B cell (primary cell): Measurements from ENCODE around the gene SLC16A10. TPM values are rescaled to one million over a fixed set of nuclear protein-coding genes. Genes with fewer than 3 reads are reported as not detected.
A peak's percentile ranks its signal among the peaks of the same experiment; 100 is the strongest.

ENCODE experiments used
- ATAC-seq: fragments of 200-7000 bp; cut with Tn5 transposase; one replicate; pipeline ENCODE4 v1.10.0; 2021; ENCODE audit warnings: low read depth, mild to moderate bottlenecking, moderate number of reproducible peaks, moderate library complexity
- CTCF ChIA-PET: fragments of 350-600 bp; sonication (Branson Sonifier 250); formaldehyde crosslinking; loops from one replicate; lab custom pipeline; 2021; ENCODE audit warnings: antibody characterized with exemption, inconsistent platforms; lab: Charles Lee
- POLR2A ChIA-PET: fragments of 350-600 bp; sonication (Branson Sonifier 250); formaldehyde crosslinking; loops from one replicate; lab custom pipeline; 2021; ENCODE audit warnings: antibody characterized with exemption; lab: Charles Lee
- DNase-seq: peaks from one replicate; pipeline ENCODE4 v3.0.0; 2013
- H2AFZ ChIP-seq: 2 replicates; pipeline ENCODE4 v1.6.1; 2012; ENCODE audit warnings: mild to moderate bottlenecking, low read depth, low read length; ENCODE audit not compliant: insufficient read depth, poor library complexity, severe bottlenecking
- H3K27ac ChIP-seq, 2 donors: 1 replicate in 1 of 2; 2 replicates in 1 of 2; pipeline ENCODE4 v1.5.1; 2012 to 2013; ENCODE audit warnings: low read length in 2 of 2, mild to moderate bottlenecking in 2 of 2, moderate library complexity in 1 of 2
- H3K27me3 ChIP-seq, 4 experiments: fragments of 200-600 bp in 1 of 4; sonication (generic) in 1 of 4; replicated peaks in 1 of 4; 1 replicate in 2 of 4; 2 replicates in 2 of 4; pipeline versions ENCODE4 v1.6.1 to v1.7.0; 2013 to 2016; ENCODE audit warnings: low read length in 3 of 4, mild to moderate bottlenecking in 2 of 4, mixed read lengths in 1 of 4, moderate library complexity in 1 of 4; ENCODE audit not compliant: insufficient read depth in 4 of 4, control insufficient read depth in 3 of 4; ENCODE audit errors: control extremely low read depth in 1 of 4
- H3K36me3 ChIP-seq, 2 experiments: replicated peaks in 1 of 2; 1 replicate in 1 of 2; 2 replicates in 1 of 2; pipeline versions ENCODE4 v1.6.1 to v1.7.1; 2013; ENCODE audit warnings: low read length in 1 of 2; ENCODE audit not compliant: insufficient read depth in 2 of 2, control insufficient read depth in 1 of 2; ENCODE audit errors: control extremely low read depth in 1 of 2, extremely low read depth in 1 of 2
- H3K4me1 ChIP-seq, 2 donors: fragments of 200-600 bp in 1 of 2; sonication (generic) in 1 of 2; 1 replicate in 1 of 2; 2 replicates in 1 of 2; pipeline versions ENCODE4 v1.5.1 to v1.6.1; 2013 to 2017; ENCODE audit warnings: low read length in 2 of 2; ENCODE audit not compliant: control insufficient read depth in 2 of 2, insufficient read depth in 2 of 2
- H3K4me2 ChIP-seq: replicated peaks from 2 replicates; pipeline ENCODE3; 2012; ENCODE audit warnings: mild to moderate bottlenecking, low read depth, low read length; ENCODE audit not compliant: poor library complexity, severe bottlenecking
- H3K4me3 ChIP-seq, 5 experiments: fragments of 200-600 bp in 1 of 5; sonication (generic) in 1 of 5; 1 replicate in 3 of 5; 2 replicates in 2 of 5; pipeline versions ENCODE4 v1.5.1 to v1.7.0; 2011 to 2016; ENCODE audit warnings: low read length in 4 of 5, mild to moderate bottlenecking in 4 of 5, low read depth in 2 of 5, control low read depth in 1 of 5, moderate library complexity in 1 of 5; ENCODE audit not compliant: insufficient read depth in 1 of 5; ENCODE audit errors: control extremely low read depth in 1 of 5, extremely low read depth in 1 of 5
- H3K79me2 ChIP-seq: fragments of 200-600 bp; sonication (generic); one replicate; pipeline ENCODE4 v1.6.0; 2016; ENCODE audit warnings: low read length; ENCODE audit not compliant: control insufficient read depth, insufficient read depth
- H3K9ac ChIP-seq: fragments of 200-600 bp; sonication (generic); 2 replicates; pipeline ENCODE4 v1.6.1; 2017; ENCODE audit warnings: mild to moderate bottlenecking, low read length, moderate library complexity
- H3K9me3 ChIP-seq, 3 donors: one replicate each; pipeline versions ENCODE4 v1.6.1 to v1.7.1; 2013; ENCODE audit warnings: low read length in 2 of 3; ENCODE audit not compliant: control insufficient read depth in 2 of 3, insufficient read depth in 1 of 3; ENCODE audit errors: control extremely low read depth in 1 of 3
- H4K20me1 ChIP-seq: 2 replicates; pipeline ENCODE4 v1.6.0; 2012; ENCODE audit warnings: mild to moderate bottlenecking, low read length; ENCODE audit not compliant: insufficient read depth, control insufficient read depth, poor library complexity, severe bottlenecking
- H3K27ac Mint-ChIP-seq: one replicate; pipeline ENCODE4 v1.8.0; 2021; ENCODE audit warnings: mixed read lengths
- H3K27me3 Mint-ChIP-seq: one replicate; pipeline ENCODE4 v1.8.0; 2021; ENCODE audit warnings: mixed read lengths
- H3K4me1 Mint-ChIP-seq: one replicate; pipeline ENCODE4 v1.8.0; 2021; ENCODE audit warnings: mixed read lengths
- H3K4me3 Mint-ChIP-seq: one replicate; pipeline ENCODE4 v1.8.0; 2021; ENCODE audit warnings: mixed read lengths
- H3K9me3 Mint-ChIP-seq: one replicate; pipeline ENCODE4 v1.8.0; 2022; ENCODE audit warnings: mixed read lengths; ENCODE audit not compliant: insufficient read depth
- CTCF ChIP-seq: fragments of 200-600 bp; IDR thresholded peaks from one replicate; pipeline ENCODE4 v1.8.0; 2022; ENCODE audit warnings: antibody characterized with exemption, mild to moderate bottlenecking
- EZH2 ChIP-seq: IDR thresholded peaks from 2 replicates; pipeline ENCODE4 v1.6.1; 2012; ENCODE audit warnings: borderline replicate concordance, low read depth, mild to moderate bottlenecking, moderate library complexity, low read length; ENCODE audit not compliant: insufficient read depth, poor library complexity, severe bottlenecking
- WGBS: methylation state at CpG from one replicate; pipeline ENCODE4 v1.1.5; 2013; ENCODE audit warnings: missing lambda C conversion rate; ENCODE audit not compliant: insufficient coverage; 5-methylcytosine and 5-hydroxymethylcytosine counted together
- intact Hi-C: fragments of 100-400 bp; cut with micrococcal nuclease; formaldehyde crosslinking; loops from one replicate; pipeline ENCODE4 v1.10.0; 2022
- polyA plus RNA-seq: library from polyadenylated mRNA; depleted of rRNA; stranded (reverse); fragments of >200 nt; gene quantifications from 2 replicates; pipeline ENCODE4 v1.2.3, GENCODE V29; 2012
- total RNA-seq, 2 donors: library from RNA; stranded (reverse); fragments of 120-200 nt in 1 of 2; gene quantifications; 1 replicate in 1 of 2; 2 replicates in 1 of 2; pipeline versions ENCODE4 v1.2.3 to v1.2.4, GENCODE V29; 2013 to 2022

SLC16A10 gene
- total and polyA plus RNA-seq, 2 donors (not counting 1 experiment from before 2014, with no cell fraction given), result 0.06 to 0.71 TPM

- no peaks in the 10 kb centered on the region for H3K9me3 Mint-ChIP-seq
- ChIA-PET CTCF (no interaction called here), POLR2A (no interaction called here)
- ATAC-seq (no peak), DNase-seq (peak; percentile 46)
- Histone ChIP-seq H3K36me3 (no peaks in the 10 kb centered on the region), H3K9ac (peak overlapping the region; percentile 64), H3K4me3 (peak overlapping the region; percentile 32 to 71 (median 58)), H3K4me2 (peak overlapping the region; percentile 89), H4K20me1 (no peaks in the 10 kb centered on the region), H3K9me3 (no peaks in the 10 kb centered on the region), H3K4me1 (peaks cover 13 to 15% of the 10 kb centered on the region in 2 donors), H3K27ac (no peak overlapping the region), H3K79me2 (no peaks in the 10 kb centered on the region), H2AFZ (peak overlapping the region; percentile 71), H3K27me3 (peaks cover 0 to 18% (median 11%) of the 10 kb centered on the region in 4 experiments)
- H3K4me1 Mint-ChIP-seq, result peaks cover 17% of the 10 kb centered on the region
- intact Hi-C loops, result no loop called here
- WGBS, result 2% methylated on average over 49 of the region's 54 CpGs
- H3K27me3 Mint-ChIP-seq, result peaks cover 39% of the 10 kb centered on the region
- peak overlapping the region; percentile 89 for H3K4me3 Mint-ChIP-seq
- TF ChIP-seq CTCF (no peak), EZH2 (no peak)
- H3K27ac Mint-ChIP-seq, result no peak overlapping the region
These were observed 766 bp downstream of the SLC16A10 start for GRCh38 chr6:111087871-111088667.

- peaks cover 17% of the 10 kb centered on the region for H3K4me1 Mint-ChIP-seq
- POLR2A ChIA-PET, result no interaction called here
- Histone ChIP-seq H4K20me1 (no peaks in the 10 kb centered on the region), H3K36me3 (no peaks in the 10 kb centered on the region), H3K79me2 (no peaks in the 10 kb centered on the region), H3K4me2 (peak overlapping the region; percentile 89), H2AFZ (peak overlapping the region; percentile 71), H3K4me1 (peaks cover 13 to 15% of the 10 kb centered on the region in 2 donors), H3K9me3 (no peaks in the 10 kb centered on the region), H3K9ac (peak overlapping the region; percentile 64), H3K4me3 (peak overlapping the region; percentile 32 to 71 (median 58)), H3K27me3 (peaks cover 0 to 14% (median 11%) of the 10 kb centered on the region in 4 experiments), H3K27ac (no peak overlapping the region)
- CTCF ChIA-PET, result no interaction called here
- H3K27ac Mint-ChIP-seq, result no peak overlapping the region
- peaks cover 35% of the 10 kb centered on the region for H3K27me3 Mint-ChIP-seq
- no peaks in the 10 kb centered on the region for H3K9me3 Mint-ChIP-seq
- ATAC-seq (no peak), DNase-seq (no peak)
- WGBS, result no CpG with 5 or more reads among the region's 5 CpGs
- intact Hi-C loops, result no loop called here
- no peak for TF ChIP-seq EZH2
- TF ChIP-seq CTCF, result no peak
- H3K4me3 Mint-ChIP-seq, result peak overlapping the region; percentile 89
These were observed 1.3 kb downstream of the SLC16A10 start for GRCh38 chr6:111088668-111089003.
